ENCODE data around the gene SEMA3E. TPM values are rescaled to one million over a fixed set of nuclear protein-coding genes. Genes with fewer than 3 reads are reported as not detected.
"Not testable (repeated sequence)": the region's sequence is repeated elsewhere in the genome, so short reads cannot be mapped to it uniquely, and the experiment has no call there.

The SEMA3E gene
- 0.45 TPM for total RNA-seq

DNA sequence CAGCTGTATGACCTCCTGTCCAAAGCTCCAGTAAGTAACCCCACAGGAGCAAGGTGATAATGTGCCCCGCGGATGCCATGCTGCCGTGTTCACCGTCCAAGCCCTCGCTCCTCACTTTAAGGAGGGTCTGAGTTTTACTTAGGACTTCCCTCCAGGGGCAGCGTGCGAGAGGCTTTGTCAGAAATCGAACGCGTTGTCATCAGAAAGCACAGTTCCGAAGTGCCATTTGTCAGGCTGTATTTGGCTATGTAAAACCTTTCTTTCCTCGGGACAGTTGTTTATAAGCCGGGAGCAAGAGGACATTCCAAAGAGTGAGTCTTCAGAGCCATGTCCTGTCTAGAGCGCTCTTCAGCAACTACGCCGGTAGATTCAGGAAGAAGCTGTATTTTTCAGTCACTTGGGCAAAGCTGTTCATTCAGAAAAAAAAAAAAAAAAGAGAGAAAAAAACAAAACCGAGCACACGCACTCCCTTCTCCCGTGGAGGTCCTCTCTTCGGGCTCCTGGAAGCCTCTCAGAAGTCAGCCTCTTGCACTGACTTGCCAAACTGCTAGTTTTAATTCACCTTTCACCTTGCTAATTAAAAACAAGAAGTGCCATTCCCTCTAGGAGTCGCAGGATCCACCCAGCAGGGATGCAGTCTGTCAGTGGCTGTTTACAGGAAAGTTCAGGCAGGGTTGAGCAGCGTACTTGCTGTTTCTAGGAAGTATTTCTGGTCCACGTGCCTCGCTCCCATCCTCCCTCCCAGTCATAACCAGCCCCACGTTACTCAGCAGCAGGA is at the start of gene SEMA3E:
SEMA3E (minus strand) TSS at position 676 of the 778 bp plus-strand sequence.
- ATAC-seq: no peak
- DNase-seq (ENCODE audit: low spot score): no peak

DNA sequence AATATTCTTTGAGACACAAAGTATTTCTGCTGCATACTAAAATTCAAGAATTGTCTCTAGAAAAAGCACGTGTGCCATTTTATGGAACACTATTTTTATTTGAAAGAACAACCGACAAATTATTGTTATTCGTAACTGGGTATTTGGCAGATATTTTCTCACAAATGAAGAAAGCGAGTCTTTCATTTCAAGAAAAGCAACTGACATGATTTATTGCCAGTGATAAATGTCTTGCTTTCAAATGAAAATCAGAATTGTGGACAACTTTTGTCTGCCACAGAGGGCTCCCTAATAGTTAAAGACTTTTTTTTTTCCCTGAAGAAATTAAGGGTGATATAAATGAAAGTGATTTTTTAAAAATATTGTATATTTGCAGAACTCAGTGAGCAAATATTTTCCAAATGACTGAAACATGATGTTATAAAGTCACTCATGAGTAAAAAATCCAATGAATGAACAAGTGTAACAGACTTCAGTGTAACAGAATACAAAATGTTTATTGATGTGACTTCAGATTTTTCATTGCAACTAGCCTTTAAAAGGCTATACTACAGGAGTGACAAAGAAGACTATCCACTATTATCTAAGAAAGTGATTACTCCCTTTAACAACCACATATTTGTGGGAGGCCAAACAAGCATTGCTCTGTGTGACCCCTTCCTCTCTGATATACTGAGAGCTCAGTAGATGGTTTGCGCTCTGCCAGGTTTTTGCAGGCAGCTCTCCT is 49.0 kb upstream of the SEMA3E start:
- DNase-seq (ENCODE audit: low spot score) (no peak), ATAC-seq (no peak)

DNA sequence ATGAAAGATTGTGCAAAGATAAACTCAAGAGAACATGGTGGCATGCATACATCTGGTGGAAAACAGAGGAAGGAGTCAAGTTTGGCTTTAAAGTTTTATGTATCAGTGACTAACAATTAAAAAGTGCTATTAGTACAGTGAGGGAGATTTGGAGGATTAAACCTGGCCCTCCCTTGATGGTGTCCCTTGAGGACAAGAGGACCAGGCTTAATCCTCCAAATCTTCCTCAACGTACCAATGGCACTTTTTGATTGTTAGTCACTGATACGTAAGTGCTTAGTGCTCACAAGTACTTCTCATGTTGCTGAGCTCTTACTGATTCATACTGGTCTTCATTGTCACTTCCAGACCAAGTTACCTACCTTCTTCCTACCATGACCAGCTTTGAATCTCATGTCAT is 47.2 kb upstream of the SEMA3E start:
- ATAC-seq: no peak
- no peak for DNase-seq (ENCODE audit: low spot score)

DNA sequence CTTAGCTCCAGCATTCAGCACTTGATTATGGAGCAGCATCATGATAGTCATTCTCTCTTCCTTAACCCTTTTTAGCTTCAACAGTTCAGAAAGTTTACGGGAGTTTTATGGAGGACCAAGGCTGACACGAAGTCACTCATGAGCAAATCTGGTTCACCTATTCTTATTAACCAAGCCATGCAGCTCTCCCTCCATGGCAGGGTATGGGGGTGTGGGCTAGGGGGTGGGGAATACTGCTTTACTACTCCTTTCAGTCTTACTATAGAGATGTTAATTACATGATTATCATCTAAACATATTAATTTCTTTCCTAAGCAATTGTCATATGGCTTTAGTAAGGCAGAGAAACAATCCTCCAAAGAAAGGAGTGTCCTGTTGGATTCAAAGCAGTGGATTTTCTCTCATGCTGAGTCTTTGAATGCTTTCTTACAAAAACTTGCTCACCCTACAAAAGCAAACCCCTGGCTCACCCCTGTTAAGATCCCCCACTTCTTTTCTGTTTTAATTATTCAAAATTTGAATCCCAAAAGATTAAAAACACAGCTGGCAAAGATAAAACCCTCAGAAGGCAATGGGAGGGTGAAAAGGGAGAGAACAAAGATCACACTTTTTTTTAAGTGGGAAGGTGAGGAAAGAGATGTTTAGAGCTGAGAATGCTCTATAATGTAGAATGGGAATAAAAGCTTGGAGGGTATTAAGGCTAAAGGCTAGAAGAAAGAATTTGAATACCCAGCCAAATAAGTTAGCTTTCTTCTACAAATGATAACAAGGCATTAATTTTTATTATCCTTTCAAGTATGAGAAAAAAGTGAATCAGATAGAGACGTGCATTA is 46.4 kb upstream of the SEMA3E start:
- ATAC-seq: no peak
- no peak for DNase-seq (ENCODE audit: low spot score)

DNA sequence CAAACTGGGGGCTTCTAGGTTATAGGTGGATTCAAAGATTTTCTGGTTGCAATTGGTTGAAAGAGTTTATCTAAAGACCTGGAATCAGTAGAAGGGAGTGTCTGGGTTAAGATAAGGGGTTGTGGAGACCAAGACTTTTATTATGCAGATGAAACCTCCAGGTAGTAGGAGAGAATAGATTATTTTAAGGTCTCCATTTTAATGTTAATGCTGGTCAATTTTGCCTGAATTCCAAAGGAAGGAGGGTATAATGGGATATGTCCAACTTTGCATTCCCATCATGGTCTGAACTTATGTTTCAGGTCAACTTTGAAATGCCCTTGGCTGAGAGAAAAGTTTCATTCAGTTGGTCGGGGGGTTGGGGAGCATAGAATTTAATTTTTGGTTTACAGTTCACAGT is 44.3 kb upstream of the SEMA3E start:
- no peak for DNase-seq (ENCODE audit: low spot score)
- no peak for ATAC-seq

DNA sequence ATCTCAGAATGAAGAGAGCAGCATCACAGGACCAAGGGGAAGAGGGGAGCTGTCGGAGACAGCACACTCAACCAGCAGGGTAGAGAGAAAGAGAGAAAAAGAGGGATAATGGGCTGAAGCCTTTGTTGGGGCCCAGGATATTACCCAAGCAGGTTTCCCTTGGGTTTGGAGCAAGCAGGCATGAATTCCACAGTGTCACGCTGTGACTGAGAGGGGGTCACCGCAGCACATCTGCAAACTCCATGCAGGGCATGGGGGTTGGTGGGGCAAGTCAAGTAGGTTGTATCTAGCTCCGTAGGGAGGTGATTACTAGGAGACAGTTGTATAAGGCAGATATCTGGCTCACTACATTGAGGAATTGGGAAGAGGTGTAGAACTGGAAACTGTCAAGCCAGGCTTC is 42.2 kb upstream of the SEMA3E start:
- DNase-seq (ENCODE audit: low spot score) (no peak), ATAC-seq (no peak)

DNA sequence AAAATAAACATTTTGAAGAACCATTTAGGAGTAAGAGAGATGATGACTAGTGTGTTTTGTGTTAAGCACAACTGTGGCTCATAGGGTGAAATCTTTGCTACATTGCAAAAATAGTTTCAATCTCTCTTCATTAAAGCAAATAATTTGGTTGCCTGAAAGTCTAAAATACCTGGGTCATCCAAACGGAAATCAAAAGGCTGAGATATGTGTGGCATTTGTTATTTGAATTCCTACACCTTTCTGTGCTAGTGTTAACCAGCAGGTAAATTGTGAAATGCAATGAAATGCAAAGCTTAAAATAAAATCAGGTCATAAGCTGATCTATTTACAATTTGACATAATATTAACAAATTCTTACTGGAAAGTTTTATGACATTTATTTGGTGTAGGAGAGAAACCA is 40.9 kb upstream of the SEMA3E start:
- ATAC-seq (no peak), DNase-seq (ENCODE audit: low spot score) (no peak)

DNA sequence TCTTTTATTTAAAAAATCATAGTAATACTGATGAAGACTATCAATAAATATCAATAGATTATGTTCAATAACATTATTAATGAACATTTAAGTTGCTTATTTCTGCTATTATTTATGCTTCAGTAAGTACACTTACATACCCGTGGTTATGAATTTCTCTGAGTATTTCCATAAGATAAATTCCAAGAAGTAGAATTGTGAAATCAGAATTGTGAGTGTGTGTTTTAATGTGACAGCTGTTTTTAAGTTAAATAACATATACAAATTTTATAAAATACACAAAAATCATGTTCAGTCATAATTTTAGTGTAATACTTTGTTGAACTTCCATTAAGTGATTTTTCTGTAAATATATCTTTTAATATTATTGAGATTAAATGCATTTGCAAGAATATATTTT is 37.5 kb upstream of the SEMA3E start:
- ATAC-seq (no peak), DNase-seq (ENCODE audit: low spot score) (no peak)

DNA sequence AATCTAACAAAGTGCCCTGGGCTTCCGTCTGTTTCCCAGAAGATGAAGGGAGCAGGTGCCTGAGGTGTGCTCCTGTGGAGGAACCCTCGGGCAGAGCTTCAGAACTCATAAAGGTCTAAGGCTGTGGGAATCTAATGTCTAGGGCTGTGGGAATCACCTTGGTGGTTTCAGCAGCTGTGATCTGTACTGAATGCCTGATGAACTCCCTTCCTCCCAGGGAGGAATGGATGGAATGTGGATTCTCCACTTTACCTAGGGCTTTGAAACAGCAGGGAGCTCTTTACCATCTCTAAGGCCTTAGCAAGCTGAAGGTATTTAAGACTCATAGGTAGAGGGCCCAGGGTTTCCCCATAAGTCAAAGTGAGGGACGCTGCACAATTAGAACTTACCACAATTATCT is 36.0 kb upstream of the SEMA3E start:
- DNase-seq (ENCODE audit: low spot score) (no peak), ATAC-seq (no peak)

DNA sequence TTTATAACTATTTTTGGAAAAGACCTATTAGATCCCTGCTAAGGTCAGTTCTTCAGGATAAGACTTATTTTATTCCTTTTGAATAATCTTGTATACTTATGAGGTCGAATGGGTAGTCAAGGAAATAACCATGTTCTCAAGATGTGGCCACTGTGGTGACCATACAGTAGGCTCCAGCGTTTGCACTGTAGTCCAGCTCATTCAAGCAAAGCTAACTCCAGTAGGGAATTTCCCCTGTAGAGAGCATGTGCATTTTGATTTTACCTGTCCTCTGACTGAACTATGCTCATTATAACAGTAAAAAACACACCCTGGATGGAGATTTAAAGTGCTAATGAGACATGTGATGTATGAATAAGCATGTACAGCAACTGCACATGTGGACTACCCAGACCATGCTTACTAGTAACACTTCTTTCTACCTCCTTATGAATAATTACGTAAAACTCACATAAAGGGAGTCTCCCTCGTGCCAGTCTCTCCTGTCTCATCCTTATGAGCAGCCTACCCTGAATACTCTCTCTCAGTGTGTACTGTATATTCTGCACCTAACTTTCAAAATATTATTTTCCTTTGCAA is 32.4 kb upstream of the SEMA3E start:
- DNase-seq (ENCODE audit: low spot score) (no peak), ATAC-seq (no peak)

DNA sequence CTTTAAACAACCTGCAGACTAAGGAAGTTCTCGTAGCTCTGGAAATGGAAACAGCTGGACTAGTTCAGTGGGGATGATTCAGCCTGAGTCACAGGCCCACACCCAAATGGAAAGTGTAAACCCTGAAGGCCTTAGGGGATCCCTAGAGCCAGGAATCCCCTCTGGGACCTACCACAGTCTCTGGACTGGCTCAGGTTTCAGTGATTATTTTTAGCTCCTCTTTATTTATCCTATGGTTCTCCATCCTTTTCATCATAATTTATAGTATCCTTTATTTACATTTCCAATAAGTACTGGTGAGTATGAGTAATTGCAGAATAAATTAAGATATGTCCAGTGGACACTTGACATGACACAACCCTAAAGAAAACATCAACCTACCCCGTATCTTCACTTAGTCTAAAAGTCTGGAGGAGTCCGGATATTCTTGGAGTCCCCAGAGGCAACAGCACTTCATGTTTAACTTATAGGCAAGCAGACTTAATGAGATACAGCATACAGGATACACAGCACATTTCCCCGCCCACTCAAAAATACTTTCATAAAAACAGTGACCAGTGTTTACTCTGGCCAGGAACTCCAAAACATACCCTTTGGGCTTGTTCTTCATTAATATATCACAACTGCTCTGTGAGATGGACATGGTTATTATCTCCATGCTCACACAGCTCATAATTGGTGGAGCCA is 28.4 kb upstream of the SEMA3E start:
- DNase-seq (ENCODE audit: low spot score) (no peak), ATAC-seq (no peak)

DNA sequence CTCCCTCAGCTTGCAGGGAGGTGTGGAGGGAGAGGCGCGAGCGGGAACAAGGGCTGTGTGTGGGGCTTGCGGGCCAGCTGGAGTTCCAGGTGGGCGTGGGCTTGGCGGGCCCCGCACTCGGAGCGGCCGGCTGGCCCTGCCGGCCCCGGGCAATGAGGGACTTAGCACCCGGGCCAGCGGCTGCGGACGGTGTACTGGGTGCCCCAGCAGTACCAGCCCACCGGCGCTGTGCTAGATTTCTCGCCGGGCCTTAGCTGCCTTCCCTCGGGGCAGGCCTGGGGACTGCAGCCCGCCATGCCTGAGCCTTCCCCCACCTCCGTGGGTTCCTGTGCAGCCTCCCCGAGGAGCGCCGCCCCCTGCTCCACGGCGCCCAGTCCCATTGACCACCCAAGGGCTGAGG is 24.4 kb upstream of the SEMA3E start:
- not testable (repeated sequence) for ATAC-seq; DNase-seq (ENCODE audit: low spot score)

DNA sequence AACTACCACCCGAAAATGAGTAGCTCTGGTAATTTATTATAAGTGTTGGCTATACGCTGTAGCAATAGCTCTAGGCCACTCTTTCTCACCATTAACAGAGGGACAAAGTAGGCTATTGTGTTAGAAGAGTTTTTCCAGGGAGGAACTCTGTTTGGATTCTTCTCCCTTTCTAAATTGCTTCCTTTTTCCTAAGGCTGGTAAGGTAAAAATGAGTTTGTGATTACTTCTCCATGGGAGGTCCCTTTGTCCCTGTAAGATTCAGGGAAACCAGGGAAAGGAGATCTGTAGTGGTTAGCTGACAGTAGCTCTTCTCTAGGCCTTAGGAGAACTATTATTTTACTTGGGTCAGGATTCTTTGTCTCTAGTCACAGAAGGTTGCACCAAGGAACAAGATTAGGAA is 23.2 kb upstream of the SEMA3E start:
- ATAC-seq: no peak
- DNase-seq (ENCODE audit: low spot score): no peak

DNA sequence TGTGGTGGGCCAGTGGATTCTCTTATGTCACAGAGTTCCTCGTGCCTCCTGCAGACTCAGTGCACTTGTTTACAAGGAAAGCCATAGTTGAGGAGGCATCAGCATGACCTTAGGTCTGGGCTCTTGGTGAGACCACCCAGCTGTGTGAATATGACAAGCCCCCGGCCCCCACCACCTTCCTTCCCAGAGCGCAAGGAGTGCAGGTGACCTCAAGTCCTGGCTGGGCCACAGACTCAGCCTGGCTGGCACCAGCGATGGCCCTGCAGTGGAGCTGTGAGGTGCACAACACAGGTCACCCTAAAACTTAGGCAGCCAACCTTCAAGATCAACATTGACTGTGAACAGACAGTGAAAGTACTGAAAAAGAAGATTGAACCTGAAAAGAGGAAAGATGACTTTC is 14.2 kb upstream of the SEMA3E start:
- ATAC-seq: no peak

DNA sequence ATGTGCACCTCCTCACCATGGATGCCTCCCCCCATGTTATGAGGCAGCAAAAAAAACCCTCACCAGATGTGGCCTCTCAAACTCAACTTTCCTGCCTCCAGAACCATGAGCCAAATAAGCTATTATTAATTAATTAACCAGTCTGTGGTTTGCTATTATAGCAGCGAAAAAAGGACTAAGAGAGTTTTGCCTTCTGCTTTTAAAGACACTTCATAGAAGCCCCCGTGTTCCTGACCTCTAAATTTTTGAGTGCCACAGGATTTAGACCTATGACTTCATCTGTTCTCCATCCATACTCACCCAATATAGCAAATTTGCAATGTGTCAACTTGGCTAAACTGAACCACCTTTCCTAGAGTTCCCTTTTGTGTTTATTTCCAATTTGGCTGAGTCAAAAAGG is 9.2 kb upstream of the SEMA3E start:
- ATAC-seq: no peak
- DNase-seq (ENCODE audit: low spot score): no peak

More for the DNA sequence above, 14.2 kb upstream of the SEMA3E start:
- DNase-seq (ENCODE audit: low spot score): no peak

DNA sequence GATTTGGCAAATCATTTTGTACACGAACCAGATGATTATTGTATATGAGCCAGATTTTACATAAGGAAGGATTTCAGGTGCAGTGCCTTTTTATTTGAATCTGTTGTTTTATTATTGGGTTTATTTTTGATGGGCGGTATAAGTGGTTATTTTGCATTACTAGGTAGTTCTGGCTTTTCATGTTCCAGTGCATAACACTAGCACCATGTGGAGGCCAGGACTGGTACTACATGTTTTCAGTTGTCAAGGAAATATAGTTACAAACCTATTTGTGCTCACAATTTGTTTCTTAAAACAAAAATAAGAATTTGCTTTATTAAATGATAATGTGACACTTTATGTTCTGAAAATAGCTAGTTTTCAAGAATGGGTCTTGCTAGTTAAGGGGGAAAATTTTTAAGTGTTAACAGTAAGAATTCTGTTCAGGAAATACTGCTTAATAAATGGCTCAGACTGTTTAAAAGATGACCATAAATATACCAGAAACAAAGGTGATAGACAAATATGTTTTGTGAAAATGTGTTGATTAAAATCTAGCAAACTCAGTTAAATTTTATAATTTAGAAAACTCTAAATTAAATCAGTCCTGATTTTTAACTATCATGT is 7.1 kb upstream of the SEMA3E start:
- ATAC-seq: peak; percentile 77
- DNase-seq (ENCODE audit: low spot score): no peak

DNA sequence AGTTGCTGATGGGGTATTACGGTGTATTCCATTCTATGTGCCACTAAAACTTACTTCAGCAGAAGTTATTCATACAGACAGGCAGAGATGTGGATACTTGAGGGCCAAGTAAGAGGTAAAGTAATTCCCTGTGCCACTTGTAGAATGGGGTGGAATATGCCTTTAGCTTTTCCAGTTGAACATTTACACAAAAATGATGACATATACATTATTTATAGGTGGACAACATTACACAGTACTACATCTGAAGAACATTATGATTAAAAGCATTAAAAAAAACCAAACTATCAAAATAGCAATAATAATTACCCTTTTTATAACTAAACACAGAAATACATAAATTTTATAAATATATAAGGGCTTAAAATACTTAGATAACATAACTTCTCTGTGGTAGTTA is 3.5 kb upstream of the SEMA3E start:
- ATAC-seq: no peak
- no peak for DNase-seq (ENCODE audit: low spot score)

DNA sequence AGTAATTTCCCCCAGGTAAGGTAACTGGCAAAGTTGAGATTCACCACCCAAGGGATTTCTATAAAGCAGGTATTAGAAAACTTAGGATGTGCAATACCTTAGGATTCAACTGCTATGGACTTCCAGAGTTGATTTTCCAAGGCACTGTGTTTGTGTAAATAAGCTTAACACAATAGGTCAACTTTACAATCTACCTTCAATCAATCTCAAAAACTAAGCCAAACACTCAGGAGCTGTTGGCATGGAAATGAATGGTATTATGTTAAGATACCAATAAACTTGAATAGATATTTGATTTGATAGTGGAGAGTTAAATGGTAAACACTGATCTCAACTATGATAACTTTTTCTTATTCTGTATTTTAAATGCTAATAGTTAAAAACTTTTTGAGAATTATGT is 762 bp upstream of the SEMA3E start:
- ATAC-seq: no peak
- DNase-seq (ENCODE audit: low spot score): no peak

DNA sequence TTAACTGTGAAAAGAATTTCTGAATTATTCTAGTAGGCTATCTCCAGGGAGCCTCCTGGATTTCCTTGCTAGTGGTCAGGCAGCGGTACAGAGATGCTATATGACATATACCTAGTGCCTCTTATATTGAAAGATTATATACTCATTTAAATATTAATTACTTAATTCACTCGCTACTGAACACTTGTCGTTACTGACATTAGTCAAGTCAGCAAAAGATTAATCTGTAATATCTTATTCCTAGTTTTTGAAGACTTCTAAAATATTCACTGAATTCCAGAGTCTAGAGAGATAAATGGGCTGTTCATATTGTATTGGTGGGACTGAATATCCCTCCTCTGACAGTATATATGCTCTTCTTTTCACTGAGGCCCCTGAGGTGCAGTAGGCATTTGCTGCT is 2.9 kb downstream of the SEMA3E start:
- ATAC-seq: no peak

DNA sequence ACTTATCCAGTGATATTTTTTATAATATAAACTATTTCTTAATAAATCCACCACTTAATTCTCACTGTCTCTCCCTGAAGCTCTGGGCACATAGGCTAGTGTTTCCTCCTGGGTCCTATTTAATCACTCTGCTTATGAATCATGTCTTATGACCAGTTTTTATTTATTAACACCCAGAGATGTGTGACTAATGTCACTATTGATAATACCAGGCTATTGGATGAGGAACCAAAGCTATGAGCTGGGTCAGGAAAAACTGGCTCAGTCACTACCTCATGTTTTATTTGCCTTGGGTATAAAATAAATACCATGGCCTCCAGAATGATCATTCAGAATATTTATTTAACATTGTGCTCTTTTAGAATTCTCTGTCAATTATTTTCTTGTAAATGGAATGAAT is 5.2 kb downstream of the SEMA3E start:
- no peak for ATAC-seq
- DNase-seq (ENCODE audit: low spot score): no peak

More for the DNA sequence above, 2.9 kb downstream of the SEMA3E start:
- DNase-seq (ENCODE audit: low spot score): no peak

All from left lobe of liver (tissue), 2 donors.